H1 (cell line): Measurements from ENCODE around the gene CLEC1B. TPM values are rescaled to one million over a fixed set of nuclear protein-coding genes. Genes with fewer than 3 reads are reported as not detected.

ENCODE experiments used
- CTCF ChIA-PET: fragments of 300-600 bp; sonication (Branson Sonifier 250); formaldehyde crosslinking; loops from one replicate; lab custom pipeline; 2021; ENCODE audit not compliant: partially characterized antibody; lab: Charles Lee
- POLR2A ChIA-PET: fragments of 300-600 bp; sonication (Branson Sonifier 250); formaldehyde crosslinking; loops from one replicate; lab custom pipeline; 2021; ENCODE audit warnings: inconsistent platforms; ENCODE audit not compliant: partially characterized antibody; lab: Charles Lee
- DNase-seq, 2 experiments: peaks; one replicate each; pipeline versions ENCODE4 v3.0.0 to v3.0.0-alpha.2; 2010 to 2022; ENCODE audit warnings: low spot score in 2 of 2, low read depth in 1 of 2, mixed read lengths in 1 of 2
- FAIRE-seq: peaks from 2 replicates; lab custom pipeline; 2011; peaks lifted over from hg19 to GRCh38; lab: Jason Lieb, UNC
- H2AFZ ChIP-seq: 2 replicates; pipeline ENCODE4 v1.8.1; 2012; ENCODE audit warnings: low read length, inconsistent platforms
- H2AK5ac ChIP-seq: 2 replicates; pipeline ENCODE4 v1.6.1; 2013; ENCODE audit warnings: low read depth, low read length
- H2BK120ac ChIP-seq: replicated peaks from 2 replicates; pipeline ENCODE3; 2013; ENCODE audit warnings: low read depth, low read length, inconsistent platforms
- H2BK12ac ChIP-seq: 2 replicates; pipeline ENCODE4 v1.6.1; 2013; ENCODE audit warnings: low read depth, low read length
- H2BK15ac ChIP-seq: 2 replicates; pipeline ENCODE4 v1.6.1; 2013; ENCODE audit warnings: low read length
- H2BK20ac ChIP-seq: 2 replicates; pipeline ENCODE4 v1.6.1; 2013; ENCODE audit warnings: low read length
- H2BK5ac ChIP-seq: 2 replicates; pipeline ENCODE4 v1.6.1; 2013; ENCODE audit warnings: low read depth, low read length
- H3K14ac ChIP-seq: 2 replicates; pipeline ENCODE4 v1.6.1; 2013; ENCODE audit warnings: inconsistent platforms; ENCODE audit not compliant: insufficient read length
- H3K18ac ChIP-seq: 2 replicates; pipeline ENCODE4 v1.6.1; 2013; ENCODE audit warnings: low read length; ENCODE audit errors: extremely low read depth
- H3K23ac ChIP-seq: 2 replicates; pipeline ENCODE4 v1.6.1; 2013; ENCODE audit warnings: inconsistent platforms; ENCODE audit not compliant: insufficient read length
- H3K23me2 ChIP-seq: 2 replicates; pipeline ENCODE4 v1.6.1; 2013; ENCODE audit warnings: low read depth, low read length
- H3K27ac ChIP-seq: 2 replicates; pipeline ENCODE4 v1.6.1; 2011; ENCODE audit warnings: low read depth, low read length, inconsistent platforms
- H3K27me3 ChIP-seq, 4 experiments: replicated peaks in 1 of 4; 1 replicate in 1 of 4; 2 replicates in 3 of 4; pipeline versions ENCODE4 v1.6.1 to v1.8.1; 2011 to 2013; ENCODE audit warnings: low read length in 3 of 4, mild to moderate bottlenecking in 3 of 4, inconsistent platforms in 2 of 4, mixed read lengths in 2 of 4, moderate library complexity in 1 of 4; ENCODE audit not compliant: control insufficient read depth in 3 of 4, insufficient read depth in 3 of 4; ENCODE audit errors: extremely low read depth in 1 of 4
- H3K36me3 ChIP-seq, 4 experiments: 2 replicates each; pipeline versions ENCODE4 v1.6.1 to v1.8.1; 2011 to 2013; ENCODE audit warnings: mild to moderate bottlenecking in 4 of 4, low read length in 3 of 4, moderate library complexity in 2 of 4, control low read depth in 1 of 4, inconsistent platforms in 1 of 4; ENCODE audit not compliant: insufficient read depth in 4 of 4, control insufficient read depth in 2 of 4
- H3K4ac ChIP-seq: replicated peaks from 2 replicates; pipeline ENCODE3; 2013; ENCODE audit warnings: low read length, low read depth, mixed read lengths, inconsistent platforms; ENCODE audit not compliant: insufficient read length
- H3K4me1 ChIP-seq, 4 experiments: replicated peaks in 1 of 4; 1 replicate in 1 of 4; 2 replicates in 3 of 4; pipeline versions ENCODE4 v1.6.1 to v1.8.1; 2011 to 2013; ENCODE audit warnings: low read length in 3 of 4, inconsistent platforms in 2 of 4, mixed read lengths in 1 of 4; ENCODE audit not compliant: insufficient read depth in 4 of 4, control insufficient read depth in 3 of 4
- H3K4me2 ChIP-seq, 2 experiments: 2 replicates each; pipeline versions ENCODE4 v1.6.1 to v1.8.1; 2011 to 2013; ENCODE audit warnings: low read depth in 2 of 2, low read length in 2 of 2, control low read depth in 1 of 2, inconsistent platforms in 1 of 2, mild to moderate bottlenecking in 1 of 2; ENCODE audit not compliant: insufficient read depth in 1 of 2
- H3K4me3 ChIP-seq, 4 experiments: fragments of 200-600, 300-600 bp in 1 of 4; sonication (generic), shearing (Covaris generic), sonication (Bioruptor Twin) in 1 of 4; 2 replicates each; pipeline versions ENCODE4 v1.5.1 to v1.8.1; 2011 to 2016; ENCODE audit warnings: low read length in 4 of 4, low read depth in 3 of 4, control low read depth in 2 of 4, inconsistent platforms in 2 of 4, mild to moderate bottlenecking in 2 of 4, mixed read lengths in 1 of 4, moderate library complexity in 1 of 4; ENCODE audit not compliant: insufficient read depth in 2 of 4; ENCODE audit errors: extremely low read depth in 1 of 4
- H3K56ac ChIP-seq: replicated peaks from 2 replicates; pipeline ENCODE3; 2013; ENCODE audit warnings: low read depth, mild to moderate bottlenecking, mixed read lengths, low read length, inconsistent platforms; ENCODE audit not compliant: insufficient read length
- H3K79me1 ChIP-seq: 2 replicates; pipeline ENCODE4 v1.6.1; 2013; ENCODE audit warnings: low read depth, low read length, control low read depth
- H3K79me2 ChIP-seq, 2 experiments: 2 replicates each; pipeline versions ENCODE4 v1.6.1 to v1.8.1; 2012 to 2013; ENCODE audit warnings: low read length in 2 of 2, mild to moderate bottlenecking in 2 of 2, inconsistent platforms in 1 of 2; ENCODE audit not compliant: insufficient read depth in 2 of 2, control insufficient read depth in 1 of 2
- H3K9ac ChIP-seq, 4 experiments: replicated peaks in 1 of 4; 1 replicate in 1 of 4; 2 replicates in 3 of 4; pipeline versions ENCODE4 v1.6.1 to v1.8.1; 2011 to 2013; ENCODE audit warnings: low read depth in 3 of 4, low read length in 3 of 4, control low read depth in 2 of 4, mild to moderate bottlenecking in 2 of 4, moderate library complexity in 2 of 4, inconsistent platforms in 1 of 4; ENCODE audit errors: extremely low read depth in 1 of 4
- H3K9me3 ChIP-seq, 2 experiments: 2 replicates each; pipeline versions ENCODE4 v1.6.1 to v1.8.1; 2012 to 2013; ENCODE audit warnings: mild to moderate bottlenecking in 2 of 2, moderate library complexity in 2 of 2, control low read depth in 1 of 2, inconsistent platforms in 1 of 2, low read depth in 1 of 2, low read length in 1 of 2, mixed read lengths in 1 of 2; ENCODE audit not compliant: insufficient read depth in 2 of 2
- H4K20me1 ChIP-seq, 2 experiments: replicated peaks in 1 of 2; 2 replicates each; pipeline versions ENCODE3 to v1.8.1; 2011 to 2013; ENCODE audit warnings: inconsistent platforms in 2 of 2, low read length in 2 of 2, mild to moderate bottlenecking in 1 of 2; ENCODE audit not compliant: insufficient read depth in 2 of 2, control insufficient read depth in 1 of 2
- H4K5ac ChIP-seq: 2 replicates; pipeline ENCODE4 v1.6.1; 2013; ENCODE audit warnings: low read length, low read depth, mixed read lengths, inconsistent platforms; ENCODE audit not compliant: insufficient read length
- H4K8ac ChIP-seq: 2 replicates; pipeline ENCODE4 v1.8.0; 2013; ENCODE audit warnings: mild to moderate bottlenecking, moderate library complexity, low read length, inconsistent platforms; ENCODE audit not compliant: insufficient read depth; ENCODE audit errors: extremely low read depth
- H4K91ac ChIP-seq: replicated peaks from 2 replicates; pipeline ENCODE3; 2013; ENCODE audit warnings: low read length, mixed read lengths, inconsistent platforms; ENCODE audit not compliant: insufficient read length
- CHD2 ChIP-seq: IDR thresholded peaks from 2 replicates; pipeline ENCODE4 v1.6.1; 2012; ENCODE audit warnings: low read length, improper control_type of control experiment
- EGR1 ChIP-seq: IDR thresholded peaks from 2 replicates; pipeline ENCODE4 v1.6.1; 2011; ENCODE audit warnings: low read depth, low read length, borderline replicate concordance
- GTF2F1 ChIP-seq: IDR thresholded peaks from 2 replicates; pipeline ENCODE4 v1.6.1; 2012; ENCODE audit warnings: low read depth, low read length, improper control_type of control experiment, borderline replicate concordance
- RXRA ChIP-seq: IDR thresholded peaks from 2 replicates; pipeline ENCODE4 v1.6.1; 2011; ENCODE audit warnings: low read depth, mild to moderate bottlenecking, low read length, moderate library complexity; ENCODE audit not compliant: insufficient read depth
- WGBS, 2 experiments: shearing (Covaris generic) in 1 of 2; methylation state at CpG; one replicate each; pipeline versions ENCODE4 v1.1.6 to v1.1.7; 2013 to 2015; ENCODE audit warnings: low lambda C conversion rate in 2 of 2, mixed read lengths in 2 of 2, inconsistent platforms in 1 of 2, low coverage in 1 of 2, missing lambda C conversion rate in 1 of 2; ENCODE audit not compliant: insufficient replicate concordance in 2 of 2, insufficient coverage in 1 of 2, insufficient read length in 1 of 2; ENCODE audit errors: extremely low coverage in 1 of 2, missing lambda C conversion rate in 1 of 2; 5-methylcytosine and 5-hydroxymethylcytosine counted together
- polyA plus RNA-seq, 7 experiments: library from polyadenylated mRNA; depleted of rRNA in 3 of 7; stranded (reverse) in 5 of 7; unstranded in 2 of 7; fragments of >200 nt in 5 of 7; fragments of 200-250 nt in 2 of 7; gene quantifications; 1 replicate in 5 of 7; 2 replicates in 1 of 7; 4 replicates in 1 of 7; pipeline versions ENCODE4 v1.2.1 to v1.2.3, GENCODE V29; 2011 to 2013; ENCODE audit warnings: missing spikeins in 2 of 7, mixed read lengths in 2 of 7
- total RNA-seq: library from RNA; stranded (reverse); fragmentation: NEBNext Ultra II Directional; extraction: Animal tissue kit (Norgen Biotek cat#: 25700); gene quantifications from 2 replicates; pipeline ENCODE4 v1.2.1, GENCODE V29; 2021

CLEC1B gene
- total and polyA plus RNA-seq, 2 of the 8 experiments (the other 6 are each of a cell fraction or from before 2014, with no cell fraction given) = not detected

GRCh38 chr12:9960590-9960989 lies 38.3 kb downstream of the CLEC1B start:
- Histone ChIP-seq H3K9me3 (no peaks in the 10 kb centered on the region), H3K14ac (no peak overlapping the region), H3K4me2 (no peak overlapping the region), H2BK15ac (no peak overlapping the region), H3K4me3 (no peak overlapping the region), H4K91ac (no peak overlapping the region), H3K23me2 (no peaks in the 10 kb centered on the region), H2AFZ (no peak overlapping the region), H2AK5ac (no peak overlapping the region), H3K79me2 (no peaks in the 10 kb centered on the region), H3K27me3 (no peaks in the 10 kb centered on the region), H3K23ac (no peak overlapping the region), H2BK120ac (no peak overlapping the region), H4K20me1 (no peaks in the 10 kb centered on the region), H3K79me1 (no peaks in the 10 kb centered on the region), H3K27ac (no peak overlapping the region), H3K36me3 (no peaks in the 10 kb centered on the region), H3K4me1 (peaks cover 0 to 2% (median 0%) of the 10 kb centered on the region in 4 experiments; a peak in 1 of 7 replicates), H2BK12ac (no peak overlapping the region), H2BK5ac (no peak overlapping the region), H3K18ac (no peak overlapping the region), H2BK20ac (no peak overlapping the region), H3K9ac (no peak overlapping the region), H4K8ac (no peak overlapping the region), H3K4ac (no peak overlapping the region), H3K56ac (no peak overlapping the region), H4K5ac (no peak overlapping the region)
- WGBS, 2 experiments = 80% methylated on average over 5 of the region's 5 CpGs; no CpG with 5 or more reads in 1 of the 2 experiments
- no peak for DNase-seq
- ChIA-PET CTCF (interaction anchor here (1.0 kb wide), 1 partner anchor 21 kb away, joined by 3 read pairs; no protein-coding TSS in a partner anchor), POLR2A (no interaction called here)
- no peak for FAIRE-seq
- TF ChIP-seq CHD2 (no peak), GTF2F1 (no peak), RXRA (no peak), EGR1 (no peak)
